Gastrocnemius medialis (tissue), 4 donors: ENCODE data around the gene DPEP3. TPM values are rescaled to one million over a fixed set of nuclear protein-coding genes. Genes with fewer than 3 reads are reported as not detected.

Experiments
- ATAC-seq, 2 donors: fragments of 150-250 bp; one replicate each; pipeline ENCODE4 v1.9.1; 2016
- DNase-seq, 2 donors: peaks; one replicate each; pipeline ENCODE4 v3.0.0-alpha.2; 2019
- H3K27ac ChIP-seq, 4 donors: fragments of 200-600 bp; sonication (generic); 1 replicate in 1 of 4; 2 replicates in 3 of 4; pipeline ENCODE4 v1.5.1; 2016 to 2018; ENCODE audit warnings: mild to moderate bottlenecking in 2 of 4, moderate library complexity in 1 of 4
- H3K27me3 ChIP-seq, 3 donors: fragments of 200-600 bp; sonication (generic) in 2 of 3; 1 replicate in 1 of 3; 2 replicates in 2 of 3; pipeline versions ENCODE4 v1.5.1 to v1.6.0; 2016 to 2019; ENCODE audit warnings: mild to moderate bottlenecking in 1 of 3, moderate library complexity in 1 of 3
- H3K36me3 ChIP-seq, 2 donors: fragments of 200-600 bp; sonication (generic) in 1 of 2; one replicate each; pipeline ENCODE4 v1.5.1; 2017 to 2018
- H3K4me1 ChIP-seq, 2 donors: fragments of 200-600 bp; sonication (generic) in 1 of 2; one replicate each; pipeline ENCODE4 v1.5.1; 2016 to 2017; ENCODE audit warnings: mild to moderate bottlenecking in 2 of 2
- H3K4me3 ChIP-seq, 4 donors: fragments of 200-600 bp; sonication (generic) in 3 of 4; 1 replicate in 1 of 4; 2 replicates in 3 of 4; pipeline ENCODE4 v1.5.1; 2016 to 2019; ENCODE audit warnings: mild to moderate bottlenecking in 2 of 4
- H3K9me3 ChIP-seq, 3 donors: fragments of 200-600 bp; sonication (generic) in 2 of 3; 1 replicate in 1 of 3; 2 replicates in 2 of 3; pipeline ENCODE4 v1.5.1; 2016 to 2019
- CTCF ChIP-seq, 5 experiments: fragments of 450-650 bp in 3 of 5; fragments of 200-600 bp in 2 of 5; sonication (generic) in 2 of 5; IDR thresholded peaks in 4 of 5; conservative IDR thresholded peaks in 1 of 5; 1 replicate in 4 of 5; 2 replicates in 1 of 5; pipeline ENCODE4 v1.5.1; 2016 to 2019; ENCODE audit warnings: antibody characterized with exemption in 5 of 5, mild to moderate bottlenecking in 3 of 5, moderate library complexity in 3 of 5
- POLR2A ChIP-seq, 2 donors: fragments of 450-650 bp; IDR thresholded peaks; one replicate each; pipeline ENCODE4 v1.6.1; 2017; ENCODE audit warnings: antibody characterized with exemption in 2 of 2, mild to moderate bottlenecking in 2 of 2, moderate library complexity in 2 of 2
- in situ Hi-C, 4 donors: fragments of 200-750 bp; cut with MboI; loops; one replicate each; pipeline versions ENCODE4 v1.15.0 to v1.8.0; 2017; ENCODE audit warnings: low sequenced_read_pairs in 4 of 4
- intact Hi-C: fragments of 100-400 bp; cut with DNase I; formaldehyde crosslinking; loops from one replicate; pipeline ENCODE4 v1.15.1; 2023; ENCODE audit warnings: low total_unique reads
- total RNA-seq, 4 donors: library from RNA; depleted of rRNA; stranded (reverse); fragments of >200 nt; gene quantifications; one replicate each; pipeline versions ENCODE4 v1.1.0 to v1.2.3, GENCODE V29; 2016

DPEP3 gene
- total RNA-seq, 4 donors from 2014 or later = not detected

DNA sequence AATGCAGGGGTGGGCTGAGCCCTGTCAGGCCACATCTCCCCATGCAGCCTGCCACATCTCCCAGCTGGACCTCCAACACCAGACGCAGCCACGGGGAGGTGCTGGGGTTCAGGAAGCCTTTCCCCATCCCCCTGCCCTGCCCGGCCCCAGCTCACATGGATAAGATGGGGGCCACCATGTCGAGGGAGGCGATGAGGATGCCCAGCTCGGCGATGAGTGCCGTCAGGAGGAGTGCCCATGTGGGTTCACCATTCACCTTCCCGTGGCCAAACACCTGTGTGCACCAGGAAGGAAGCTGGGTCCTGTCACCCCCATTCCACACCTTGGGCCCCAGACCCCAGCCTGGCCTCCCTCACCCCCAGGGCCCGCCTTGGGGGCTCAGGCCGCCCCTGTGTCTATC lies 30.7 kb downstream of the DPEP3 start:
- Histone ChIP-seq H3K4me3 (no peak overlapping the region), H3K27ac (no peak overlapping the region), H3K4me1 (peaks cover 18 to 20% of the 10 kb centered on the region in 2 donors), H3K27me3 (no peaks in the 10 kb centered on the region), H3K36me3 (peaks cover 0 to 92% of the 10 kb centered on the region in 2 donors), H3K9me3 (no peaks in the 10 kb centered on the region)
- ATAC-seq (no peak), DNase-seq (peak in 1 of 2 donors; percentile 12)
- in situ Hi-C loops (no loop called here), intact Hi-C loops (no loop called here)
- TF ChIP-seq POLR2A (IDR thresholded peaks at IDR 0.05) (no peak), CTCF (IDR thresholded peaks at IDR 0.05 in 4 of 5, conservative IDR thresholded peaks at IDR 0.05 in 1 of 5) (no peak)

DNA sequence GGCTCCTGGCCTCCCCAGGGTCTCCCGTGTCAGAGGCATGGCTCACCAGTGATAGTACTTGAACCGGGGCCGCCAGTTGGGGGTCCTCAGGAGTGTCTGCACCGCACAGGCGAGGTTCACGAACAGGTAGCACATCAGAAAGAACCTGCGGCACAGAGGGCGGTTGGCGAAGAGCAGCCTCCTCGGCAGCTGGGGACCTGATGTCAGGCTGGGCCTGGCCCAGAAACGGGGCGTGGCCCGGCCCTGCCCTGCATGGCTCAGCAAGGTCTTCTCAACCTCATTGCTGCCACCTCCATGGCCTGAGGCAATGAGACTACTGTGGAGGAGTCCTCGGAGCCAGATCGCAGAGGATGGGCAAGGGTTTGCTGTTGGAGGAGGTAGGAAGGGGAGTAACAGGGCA lies 32.3 kb downstream of the DPEP3 start:
- TF ChIP-seq POLR2A (IDR thresholded peaks at IDR 0.05) = no peak
- TF ChIP-seq CTCF (IDR thresholded peaks at IDR 0.05 in 4 of 5, conservative IDR thresholded peaks at IDR 0.05 in 1 of 5) = no peak
- Histone ChIP-seq H3K36me3 (peaks cover 0 to 89% of the 10 kb centered on the region in 2 donors), H3K4me1 (peaks cover 25 to 30% of the 10 kb centered on the region in 2 donors), H3K4me3 (no peak overlapping the region), H3K27ac (no peak overlapping the region), H3K9me3 (no peaks in the 10 kb centered on the region), H3K27me3 (no peaks in the 10 kb centered on the region)
- in situ Hi-C loops (no loop called here), intact Hi-C loops (no loop called here)
- ATAC-seq = no peak
- DNase-seq = no peak

GRCh38 chr16:67946966-67947558 lies 33.2 kb downstream of the DPEP3 start:
- intact Hi-C loops = no loop called here
- in situ Hi-C loops = no loop called here
- H3K9me3 ChIP-seq = no peaks in the 10 kb centered on the region
- peaks cover 27 to 30% of the 10 kb centered on the region in 2 donors for H3K4me1 ChIP-seq
- H3K4me3 ChIP-seq = no peak overlapping the region
- H3K27ac ChIP-seq = peak overlapping the region in 1 of 4 donors; percentile 22
- DNase-seq (no peak), ATAC-seq (no peak)
- TF ChIP-seq CTCF (IDR thresholded peaks at IDR 0.05 in 4 of 5, conservative IDR thresholded peaks at IDR 0.05 in 1 of 5) = no peak
- TF ChIP-seq POLR2A (IDR thresholded peaks at IDR 0.05) = no peak
- H3K27me3 ChIP-seq = no peaks in the 10 kb centered on the region
- H3K36me3 ChIP-seq = peaks cover 0 to 86% of the 10 kb centered on the region in 2 donors

DNA sequence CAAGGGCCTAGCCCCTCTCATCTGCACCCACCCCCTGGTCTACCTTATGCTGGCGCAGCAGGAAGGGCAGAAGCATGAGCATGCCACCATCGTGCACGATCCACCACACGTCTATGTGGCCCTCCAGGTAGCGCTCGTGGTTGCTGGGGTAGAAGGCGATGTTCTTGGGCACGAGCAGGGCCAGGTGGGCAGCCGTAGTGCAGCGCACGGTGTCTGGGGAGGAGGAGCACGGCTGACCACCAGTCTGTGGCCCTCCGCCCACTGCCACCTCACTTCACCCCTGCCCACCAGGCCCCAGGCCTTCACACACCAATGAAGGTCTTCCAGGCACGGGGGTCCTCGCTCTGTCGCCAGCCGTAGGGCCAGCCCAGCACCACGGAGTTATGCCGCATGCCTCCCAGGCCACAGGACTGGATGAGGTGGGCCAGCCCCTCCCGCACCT lies 34.1 kb downstream of the DPEP3 start:
- H3K4me1 ChIP-seq = peaks cover 18 to 23% of the 10 kb centered on the region in 2 donors
- H3K27me3 ChIP-seq = no peaks in the 10 kb centered on the region
- TF ChIP-seq POLR2A (IDR thresholded peaks at IDR 0.05) (no peak), CTCF (IDR thresholded peaks at IDR 0.05 in 4 of 5, conservative IDR thresholded peaks at IDR 0.05 in 1 of 5) (no peak)
- peaks cover 0 to 77% of the 10 kb centered on the region in 2 donors for H3K36me3 ChIP-seq
- H3K27ac ChIP-seq = peak overlapping the region in 2 of 4 donors; percentile 7 to 22
- intact Hi-C loops = no loop called here
- DNase-seq (no peak), ATAC-seq (no peak)
- no peaks in the 10 kb centered on the region for H3K9me3 ChIP-seq
- in situ Hi-C loops = no loop called here
- H3K4me3 ChIP-seq = no peak overlapping the region
